Uterus (tissue), 4 donors: ENCODE results near the gene ELMO1. TPM values are rescaled to one million over a fixed set of nuclear protein-coding genes. Genes with fewer than 3 reads are reported as not detected.

Source experiments
- DNase-seq, 2 donors: peaks; one replicate each; pipeline ENCODE4 v3.0.0-alpha.2; 2019 to 2020
- H3K27ac ChIP-seq, 2 donors: fragments of 200-600 bp; sonication (generic); 1 replicate in 1 of 2; 2 replicates in 1 of 2; pipeline ENCODE4 v1.5.1; 2016 to 2018
- H3K27me3 ChIP-seq, 2 donors: fragments of 200-600 bp; sonication (generic); one replicate each; pipeline ENCODE4 v1.5.1; 2018 to 2019; ENCODE audit warnings: control low read depth in 1 of 2
- H3K36me3 ChIP-seq, 2 donors: fragments of 200-600 bp; sonication (generic); one replicate each; pipeline ENCODE4 v1.5.1; 2019; ENCODE audit warnings: control low read depth in 1 of 2
- H3K4me1 ChIP-seq, 2 donors: fragments of 200-600 bp; sonication (generic); one replicate each; pipeline ENCODE4 v1.5.1; 2018 to 2019; ENCODE audit warnings: control low read depth in 1 of 2
- H3K4me3 ChIP-seq, 2 donors: fragments of 200-600 bp; sonication (generic); 1 replicate in 1 of 2; 2 replicates in 1 of 2; pipeline ENCODE4 v1.5.1; 2018 to 2019; ENCODE audit warnings: mild to moderate bottlenecking in 1 of 2
- H3K9me3 ChIP-seq, 2 donors: fragments of 200-600 bp; sonication (generic); one replicate each; pipeline ENCODE4 v1.5.1; 2019; ENCODE audit warnings: control low read depth in 1 of 2
- POLR2A ChIP-seq, 2 donors: fragments of 450-650 bp; IDR thresholded peaks; one replicate each; pipeline ENCODE4 v1.6.1; 2016; ENCODE audit warnings: antibody characterized with exemption in 2 of 2, mild to moderate bottlenecking in 1 of 2, moderate library complexity in 1 of 2
- intact Hi-C: fragments of 100-400 bp; cut with DNase I; formaldehyde crosslinking; loops from one replicate; pipeline ENCODE4 v1.15.1; 2023; ENCODE audit warnings: low total_unique reads
- total RNA-seq, 4 donors: library from RNA; depleted of rRNA in 3 of 4; stranded (reverse); fragments of >200 nt in 3 of 4; gene quantifications; one replicate each; pipeline versions ENCODE4 v1.1.0 to v1.2.4, GENCODE V29; 2014 to 2023
- TF ChIP-seq, protein P1 (sequence below), 4 experiments: fragments of 200-600 bp in 2 of 4; fragments of 450-650 bp in 2 of 4; sonication (generic) in 2 of 4; IDR thresholded peaks; one replicate each; pipeline ENCODE4 v1.5.1; 2016 to 2019; ENCODE audit warnings: antibody characterized with exemption in 4 of 4, mild to moderate bottlenecking in 2 of 4, moderate library complexity in 1 of 4
- donor health status: DM: yes; HTN: yes; CAD: no.

ELMO1 gene
- total RNA-seq, 4 donors from 2014 or later: 37.9 to 64.7 (median 55.5) TPM

DNA sequence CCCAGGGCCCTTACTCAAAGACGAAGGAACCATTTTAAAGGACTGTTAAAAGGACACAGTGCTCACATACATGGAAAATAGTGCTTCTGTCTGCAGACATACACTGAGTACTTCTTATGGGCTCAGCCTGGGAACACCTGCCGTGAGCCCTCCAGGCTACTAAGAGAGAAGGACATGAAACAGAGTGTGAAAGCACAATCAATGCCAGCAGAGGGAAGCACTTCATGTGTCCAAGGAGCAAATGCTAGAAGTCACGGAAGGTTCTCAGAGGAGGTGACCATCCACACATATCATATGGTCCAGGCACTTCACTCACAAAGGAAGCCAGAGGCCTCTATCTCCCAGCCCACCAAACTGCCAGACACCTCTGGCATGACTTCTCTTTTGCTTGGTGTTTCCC, 15.5 kb downstream of the ELMO1 start:
- intact Hi-C loops: no loop called here
- Histone ChIP-seq H3K27ac (no peak overlapping the region), H3K9me3 (no peaks in the 10 kb centered on the region), H3K36me3 (no peaks in the 10 kb centered on the region), H3K4me3 (no peak overlapping the region), H3K4me1 (no peaks in the 10 kb centered on the region), H3K27me3 (no peaks in the 10 kb centered on the region)
- TF ChIP-seq, protein P1, sequence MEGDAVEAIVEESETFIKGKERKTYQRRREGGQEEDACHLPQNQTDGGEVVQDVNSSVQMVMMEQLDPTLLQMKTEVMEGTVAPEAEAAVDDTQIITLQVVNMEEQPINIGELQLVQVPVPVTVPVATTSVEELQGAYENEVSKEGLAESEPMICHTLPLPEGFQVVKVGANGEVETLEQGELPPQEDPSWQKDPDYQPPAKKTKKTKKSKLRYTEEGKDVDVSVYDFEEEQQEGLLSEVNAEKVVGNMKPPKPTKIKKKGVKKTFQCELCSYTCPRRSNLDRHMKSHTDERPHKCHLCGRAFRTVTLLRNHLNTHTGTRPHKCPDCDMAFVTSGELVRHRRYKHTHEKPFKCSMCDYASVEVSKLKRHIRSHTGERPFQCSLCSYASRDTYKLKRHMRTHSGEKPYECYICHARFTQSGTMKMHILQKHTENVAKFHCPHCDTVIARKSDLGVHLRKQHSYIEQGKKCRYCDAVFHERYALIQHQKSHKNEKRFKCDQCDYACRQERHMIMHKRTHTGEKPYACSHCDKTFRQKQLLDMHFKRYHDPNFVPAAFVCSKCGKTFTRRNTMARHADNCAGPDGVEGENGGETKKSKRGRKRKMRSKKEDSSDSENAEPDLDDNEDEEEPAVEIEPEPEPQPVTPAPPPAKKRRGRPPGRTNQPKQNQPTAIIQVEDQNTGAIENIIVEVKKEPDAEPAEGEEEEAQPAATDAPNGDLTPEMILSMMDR (IDR thresholded peaks at IDR 0.05): no peak
- TF ChIP-seq POLR2A (IDR thresholded peaks at IDR 0.05): no peak
- DNase-seq: no peak

DNA sequence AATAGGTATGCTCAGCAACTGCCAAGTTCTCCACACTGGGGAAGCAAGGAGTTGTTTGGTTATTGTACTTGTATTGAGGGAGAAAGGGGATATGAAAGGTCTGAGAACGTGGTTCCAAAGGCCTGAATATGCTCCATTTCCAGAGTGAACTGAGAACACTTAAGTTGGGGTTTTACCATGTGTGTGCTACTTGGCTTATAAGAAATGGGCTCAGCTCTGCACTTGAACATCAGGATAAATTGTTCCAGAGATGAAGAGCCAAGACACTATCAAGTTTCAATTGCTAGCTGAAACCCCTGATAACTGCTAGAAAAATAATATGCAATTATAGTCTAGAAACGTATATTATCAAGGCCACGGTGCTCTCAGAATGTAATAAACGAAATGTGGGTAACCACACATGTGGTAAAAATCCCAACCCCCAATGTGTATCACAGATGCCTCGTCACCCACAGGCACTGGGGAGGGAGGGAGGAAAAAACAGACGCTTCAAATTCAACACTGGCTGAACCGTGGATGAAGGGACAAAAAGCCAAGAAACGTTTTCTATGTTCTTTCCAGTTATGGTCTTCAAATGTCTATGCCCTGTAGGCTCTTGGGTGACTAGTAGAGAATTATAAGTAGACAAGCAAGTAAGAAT, 16.3 kb downstream of the ELMO1 start:
- TF ChIP-seq, protein P1 (IDR thresholded peaks at IDR 0.05): no peak
- Histone ChIP-seq H3K9me3 (no peaks in the 10 kb centered on the region), H3K4me3 (no peak overlapping the region), H3K4me1 (no peaks in the 10 kb centered on the region), H3K27me3 (no peaks in the 10 kb centered on the region), H3K36me3 (no peaks in the 10 kb centered on the region), H3K27ac (no peak overlapping the region)
- DNase-seq: no peak
- intact Hi-C loops: no loop called here

DNA sequence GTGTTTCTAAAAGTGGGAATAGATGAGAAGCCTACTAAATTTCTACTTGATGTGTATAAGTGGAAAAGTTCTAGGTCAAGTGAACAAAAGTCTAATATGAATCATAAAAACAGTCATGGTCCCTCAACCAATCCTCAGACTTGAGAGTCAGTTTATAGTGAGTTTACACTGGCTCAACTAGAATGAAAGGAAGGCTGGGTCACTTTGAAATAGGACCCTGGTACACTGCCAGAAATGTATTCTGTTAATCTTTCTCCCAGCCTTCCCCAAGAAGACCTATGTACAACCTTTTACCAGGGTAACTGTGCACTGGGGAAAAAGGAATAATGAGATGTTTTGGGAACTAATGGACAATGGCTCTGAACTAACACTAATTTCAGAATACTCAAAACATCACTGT, 17.3 kb downstream of the ELMO1 start:
- Histone ChIP-seq H3K4me3 (no peak overlapping the region), H3K27ac (no peak overlapping the region), H3K36me3 (no peaks in the 10 kb centered on the region), H3K4me1 (no peaks in the 10 kb centered on the region), H3K27me3 (no peaks in the 10 kb centered on the region), H3K9me3 (no peaks in the 10 kb centered on the region)
- intact Hi-C loops: no loop called here
- no peak for DNase-seq
- no peak for TF ChIP-seq POLR2A (IDR thresholded peaks at IDR 0.05)
- TF ChIP-seq, protein P1 (IDR thresholded peaks at IDR 0.05): no peak

DNA sequence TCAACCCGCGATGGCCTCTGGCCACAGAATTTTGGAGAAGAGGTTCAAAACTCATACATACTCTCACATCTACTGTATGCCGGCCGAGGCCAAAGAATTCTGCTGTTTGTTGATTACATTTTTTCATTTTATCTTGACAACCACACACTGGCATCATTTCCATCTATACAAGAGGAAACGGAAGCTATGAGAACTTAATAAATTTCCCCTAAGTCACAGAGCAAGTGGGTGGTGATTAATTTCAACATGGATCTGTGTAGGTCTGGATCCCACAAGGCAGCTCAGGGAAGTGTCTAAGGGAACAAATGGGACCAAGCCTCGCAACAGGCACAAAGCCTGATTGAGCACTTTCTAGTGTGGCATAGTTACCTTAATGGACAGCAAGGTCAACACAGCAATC, 18.0 kb downstream of the ELMO1 start:
- DNase-seq: no peak
- no peaks in the 10 kb centered on the region for H3K36me3 ChIP-seq
- no peaks in the 10 kb centered on the region for H3K4me1 ChIP-seq
- TF ChIP-seq, protein P1 (IDR thresholded peaks at IDR 0.05): no peak
- no peak for TF ChIP-seq POLR2A (IDR thresholded peaks at IDR 0.05)
- no peak overlapping the region for H3K27ac ChIP-seq
- H3K9me3 ChIP-seq: no peaks in the 10 kb centered on the region
- no peak overlapping the region for H3K4me3 ChIP-seq
- intact Hi-C loops: no loop called here
- H3K27me3 ChIP-seq: no peaks in the 10 kb centered on the region

DNA sequence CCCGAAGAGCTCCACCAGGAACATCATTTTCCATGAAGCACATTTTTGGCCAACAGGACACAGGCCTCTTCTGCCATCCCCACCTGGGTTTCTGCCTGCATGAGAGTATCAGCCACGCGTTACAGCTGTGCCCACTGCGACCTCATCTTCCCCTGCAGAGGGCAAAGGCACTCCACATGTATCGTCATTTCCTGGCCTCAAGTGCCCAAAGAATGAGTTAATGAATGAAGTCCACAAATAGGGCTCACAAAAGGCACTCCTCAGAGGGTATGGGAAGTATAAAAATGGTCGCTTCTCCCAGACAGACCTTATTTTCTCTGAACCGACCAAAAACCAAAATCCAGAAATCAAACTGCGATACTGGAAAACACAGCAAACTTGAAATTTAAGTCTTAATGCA, 18.5 kb downstream of the ELMO1 start:
- H3K4me3 ChIP-seq: no peak overlapping the region
- intact Hi-C loops: no loop called here
- no peaks in the 10 kb centered on the region for H3K36me3 ChIP-seq
- H3K9me3 ChIP-seq: no peaks in the 10 kb centered on the region
- H3K27me3 ChIP-seq: no peaks in the 10 kb centered on the region
- H3K27ac ChIP-seq: no peak overlapping the region
- TF ChIP-seq, protein P1 (IDR thresholded peaks at IDR 0.05): no peak
- no peak for TF ChIP-seq POLR2A (IDR thresholded peaks at IDR 0.05)
- H3K4me1 ChIP-seq: no peaks in the 10 kb centered on the region
- no peak for DNase-seq
